ENCODE results near the gene BCL7A.
A peak's percentile ranks its signal among the peaks of the same experiment; 100 is the strongest.
"Not testable (repeated sequence)": the region's sequence is repeated elsewhere in the genome, so short reads cannot be mapped to it uniquely, and the experiment has no call there.

BCL7A gene

DNA sequence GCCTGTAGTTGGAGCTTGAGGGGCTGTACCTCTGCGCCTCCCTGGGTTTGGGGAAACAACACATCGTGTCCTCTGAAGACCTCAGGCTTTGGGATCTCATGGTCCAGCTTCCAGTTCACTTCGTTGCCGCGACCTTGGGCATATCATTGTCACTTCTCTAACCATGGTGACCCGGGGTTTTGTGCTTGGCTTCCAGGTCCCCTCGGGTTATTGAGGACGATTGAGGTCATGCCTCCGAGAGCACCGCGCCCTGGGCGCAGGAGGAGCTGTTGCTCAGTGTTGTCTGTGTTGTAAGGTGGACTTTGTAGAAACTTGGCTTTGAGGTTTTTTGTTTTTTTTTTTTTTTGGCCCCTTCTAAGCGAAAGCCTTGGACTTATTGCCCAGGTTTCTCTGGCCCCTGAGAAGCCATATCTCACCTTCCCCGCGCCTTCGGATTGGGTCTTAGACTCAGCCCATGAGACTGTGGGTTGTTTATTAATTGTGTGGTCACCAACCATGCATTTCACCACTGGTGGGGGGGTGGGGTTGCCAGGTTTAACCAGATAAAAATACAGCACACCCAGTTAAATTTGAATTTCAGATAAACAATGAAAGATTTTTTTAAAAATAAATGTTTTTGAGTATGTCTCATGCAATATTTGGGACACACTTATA, 2.6 kb downstream of the BCL7A start:
- no peak for DNase-seq (ENCODE audit: low read depth, low spot score)

DNA sequence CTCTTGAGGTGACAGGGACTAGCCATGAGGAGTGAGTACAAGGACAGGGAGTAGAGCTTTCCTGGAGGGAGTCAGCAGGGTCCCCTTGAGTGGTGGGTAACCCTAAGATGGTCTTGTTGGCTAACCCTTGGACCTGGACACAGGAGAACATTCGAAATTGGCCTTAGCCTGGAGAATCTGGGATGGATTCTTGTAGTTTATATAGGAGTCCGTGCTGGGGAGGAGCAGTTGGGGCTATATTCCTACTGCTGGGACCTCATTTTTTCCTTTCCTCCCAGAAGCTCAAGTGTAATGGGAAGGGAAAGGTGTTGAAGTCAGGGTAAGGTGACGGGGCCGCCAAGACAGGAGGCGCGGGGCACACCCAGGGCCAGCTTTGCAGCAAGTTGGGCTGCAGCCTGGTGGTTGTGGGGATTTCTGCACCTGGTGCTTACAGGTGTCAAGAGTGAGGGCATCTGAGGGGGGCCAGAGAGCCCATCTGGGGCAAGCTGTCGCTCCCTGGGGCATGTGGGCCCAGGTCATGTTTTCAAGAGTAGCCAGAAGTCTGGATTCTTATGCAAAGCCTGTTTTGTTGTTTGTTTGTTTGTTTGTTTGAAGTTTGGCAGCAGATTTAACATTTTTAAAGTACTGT, 5.1 kb downstream of the BCL7A start:
- no peak for DNase-seq (ENCODE audit: low read depth, low spot score)

DNA sequence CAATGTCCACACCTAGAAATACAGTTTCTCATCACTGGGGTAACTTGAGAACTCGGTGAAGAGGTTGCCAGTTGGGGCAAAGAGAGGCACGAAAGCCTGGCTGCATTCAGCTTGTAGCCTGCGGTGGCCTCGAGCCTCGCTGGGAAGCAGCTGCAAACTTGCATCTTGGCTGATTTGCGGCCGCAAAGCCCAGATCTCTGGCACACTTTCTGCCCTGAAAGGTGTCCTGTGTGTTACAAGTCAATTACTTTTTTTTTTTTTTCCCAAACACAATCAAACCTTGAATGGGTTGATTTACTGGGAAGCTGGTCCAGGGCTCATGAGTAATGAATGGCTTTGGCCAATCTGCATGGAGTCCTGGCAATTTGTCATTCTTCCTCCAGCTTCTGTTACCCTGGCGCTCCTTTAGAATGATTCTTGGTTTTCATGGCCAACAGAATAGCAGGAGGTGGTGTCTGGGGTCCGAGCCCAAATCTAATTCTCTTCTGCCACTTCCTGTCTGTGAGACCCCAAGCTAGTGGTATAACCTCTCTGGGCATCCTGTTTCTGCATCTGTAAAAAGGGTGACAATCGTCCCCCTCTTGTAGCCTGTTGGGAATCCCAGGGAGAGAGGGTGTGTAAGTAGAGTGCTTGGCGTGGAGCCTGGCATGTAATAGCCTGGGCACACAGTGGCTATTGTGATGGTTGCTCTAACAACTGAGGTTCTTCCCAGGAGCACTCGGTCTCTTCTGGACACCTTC, 6.7 kb downstream of the BCL7A start:
- DNase-seq (ENCODE audit: low read depth, low spot score), result no peak

DNA sequence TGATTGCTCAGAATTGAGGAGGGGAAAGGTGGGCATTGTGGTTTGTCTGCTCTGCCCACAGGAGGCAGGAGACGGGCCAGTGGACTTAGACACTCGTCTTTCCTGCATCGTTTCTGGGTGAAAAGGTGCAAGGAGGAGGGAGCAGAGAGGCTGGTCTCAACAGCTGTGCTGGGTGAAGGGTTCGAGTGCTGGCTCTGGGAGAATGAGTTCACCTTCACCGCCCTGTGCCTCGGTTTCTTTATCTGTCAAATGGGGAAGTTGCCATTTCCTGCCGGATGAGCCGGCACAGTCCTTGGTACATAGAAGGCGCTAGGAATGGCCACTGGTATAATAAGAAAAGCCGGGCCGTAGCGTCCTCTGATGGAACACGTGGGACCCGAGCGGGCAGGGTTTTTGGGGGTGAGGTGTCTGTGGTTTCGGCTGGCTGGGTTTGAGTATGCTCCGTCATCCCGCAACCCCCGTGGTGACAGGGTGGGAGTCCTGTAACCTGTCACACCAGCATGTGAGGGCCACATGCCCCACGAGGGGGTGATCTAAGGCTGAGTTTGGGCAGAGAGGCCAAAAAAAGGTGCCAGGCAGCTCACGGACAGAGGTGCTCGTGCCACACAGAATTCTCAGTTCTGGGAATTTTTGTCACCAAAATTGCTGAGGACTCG, 7.3 kb downstream of the BCL7A start:
- DNase-seq (ENCODE audit: low read depth, low spot score), result no peak

DNA sequence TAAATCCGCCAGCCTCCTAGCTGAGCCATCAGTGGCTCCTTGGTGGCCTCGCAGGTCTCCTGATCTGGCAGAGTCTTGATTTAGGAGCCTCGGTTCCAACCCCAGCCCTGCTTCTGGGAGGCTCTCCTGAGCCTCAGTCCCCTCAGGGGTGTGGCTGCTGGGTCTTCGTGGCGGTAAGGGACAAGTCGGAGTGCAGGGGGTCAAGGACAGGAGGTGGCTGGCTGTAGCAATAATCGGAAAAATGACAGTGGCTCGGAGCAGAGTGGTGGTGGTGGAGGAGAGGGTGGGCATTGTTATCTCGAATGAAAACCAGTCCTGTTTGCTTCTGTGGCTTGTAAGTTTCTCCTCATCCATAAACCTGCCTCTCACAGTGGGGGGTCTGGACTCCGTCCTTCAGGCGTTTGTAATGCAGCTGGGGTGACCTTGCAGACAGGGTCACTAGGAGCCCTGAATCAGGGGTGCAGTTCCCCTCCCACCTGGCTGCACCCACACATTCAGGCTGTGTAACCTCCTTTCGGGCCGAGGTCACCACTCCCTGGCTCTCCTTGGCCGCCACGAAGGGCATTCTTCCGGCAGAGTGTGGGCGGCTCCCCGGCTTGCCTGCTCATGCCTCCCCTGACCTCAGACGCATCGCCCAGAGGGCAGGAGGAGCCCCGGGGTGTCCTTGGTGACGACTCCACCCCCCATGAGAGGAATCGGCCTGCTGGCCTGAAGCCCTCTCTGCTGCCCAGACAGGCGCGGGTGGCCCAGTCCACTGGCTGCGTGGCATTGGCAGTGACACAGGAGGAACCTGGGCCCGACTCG, 8.1 kb downstream of the BCL7A start:
- no peak for DNase-seq (ENCODE audit: low read depth, low spot score)

DNA sequence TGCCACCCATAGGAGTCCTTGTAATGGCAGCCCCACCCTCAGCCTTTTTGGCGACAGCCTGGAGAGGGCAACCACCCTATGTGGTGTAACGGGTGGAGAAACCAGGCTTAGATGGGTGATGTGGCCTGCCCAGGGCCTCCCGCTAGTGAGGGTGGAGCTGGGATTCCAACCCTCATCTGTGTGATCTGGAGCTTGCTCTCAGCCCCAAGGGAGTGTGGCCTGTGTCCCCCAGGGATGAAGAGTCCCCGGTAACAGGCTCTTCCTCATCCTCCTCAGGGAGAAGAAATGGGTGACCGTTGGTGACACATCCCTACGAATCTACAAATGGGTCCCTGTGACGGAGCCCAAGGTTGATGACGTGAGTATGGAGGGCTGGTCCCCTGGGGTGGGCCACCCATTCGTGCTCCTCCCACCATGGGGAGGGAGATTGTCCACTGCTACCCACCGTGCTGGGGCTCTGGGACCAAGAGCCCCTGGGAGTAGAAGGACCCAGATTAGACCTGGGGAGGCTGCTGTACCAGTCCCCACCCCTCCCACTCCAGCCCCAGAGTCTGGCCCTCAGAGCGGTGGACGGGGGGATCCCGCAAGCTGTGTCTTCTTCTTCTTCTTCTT, 8.8 kb downstream of the BCL7A start:
- DNase-seq (ENCODE audit: low read depth, low spot score), result no peak

DNA sequence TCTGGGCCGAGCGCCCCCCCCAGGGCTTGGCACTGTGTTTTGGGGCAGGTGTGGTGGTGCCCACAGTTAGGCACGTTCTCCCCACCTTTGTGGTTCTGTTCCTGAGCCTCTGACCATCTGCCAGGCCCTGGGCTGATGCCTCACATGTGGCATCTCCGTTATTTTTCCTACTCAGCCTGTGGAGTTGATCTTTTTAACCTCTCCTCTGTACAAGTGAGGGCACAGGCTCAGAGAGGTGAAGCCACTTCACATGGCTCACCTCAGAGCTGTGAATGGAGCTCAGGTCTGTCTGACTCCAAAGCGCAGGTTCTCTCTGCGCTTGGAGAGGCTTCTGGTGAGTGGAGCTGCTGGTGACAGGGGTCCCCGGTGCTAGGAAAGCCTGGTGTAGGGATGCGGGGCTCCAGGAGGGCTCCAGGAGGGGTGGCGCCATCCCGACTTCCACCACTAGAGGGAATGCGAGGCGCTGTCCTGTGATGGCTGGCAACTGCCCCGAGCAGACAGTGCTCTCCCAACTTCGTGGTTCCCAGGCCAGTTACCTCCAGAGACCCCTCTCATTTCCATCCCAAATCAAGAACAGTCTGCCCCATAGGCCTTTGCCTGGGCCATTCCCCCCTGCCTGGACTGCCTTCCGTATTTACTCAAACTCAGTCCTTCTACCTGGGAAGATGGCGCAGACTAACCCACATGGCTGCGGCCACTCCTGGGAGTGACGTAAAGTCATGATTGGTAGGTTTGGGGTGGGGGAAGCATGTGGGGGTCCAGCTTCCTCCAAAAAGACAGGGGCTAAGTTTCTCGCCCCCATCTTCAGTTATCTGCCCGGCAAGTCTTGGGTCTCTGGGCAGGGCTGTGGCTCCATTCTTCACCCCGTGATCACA, 9.9 kb downstream of the BCL7A start:
- peak; percentile 10 for DNase-seq (ENCODE audit: low read depth, low spot score)

DNA sequence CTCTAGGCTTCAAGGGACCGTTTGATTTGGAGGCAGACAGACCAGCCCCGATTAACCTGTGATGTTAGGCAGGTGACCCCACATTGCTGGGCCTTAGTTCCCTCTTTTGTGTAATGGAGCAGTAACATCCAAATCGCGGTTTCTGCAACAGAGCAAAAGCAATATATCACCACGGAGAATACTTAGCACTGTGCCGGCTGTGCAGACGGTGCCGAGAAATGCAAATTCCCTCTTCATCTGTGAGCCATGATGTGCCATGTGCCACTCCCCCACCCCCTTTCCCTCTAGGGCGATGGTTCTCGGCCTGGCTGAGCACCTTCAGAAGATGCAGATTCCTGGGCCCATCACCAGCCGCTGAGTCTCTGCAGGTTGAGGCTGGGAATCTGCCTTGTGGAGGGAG, 10.9 kb downstream of the BCL7A start:
- DNase-seq (ENCODE audit: low read depth, low spot score), result no peak

DNA sequence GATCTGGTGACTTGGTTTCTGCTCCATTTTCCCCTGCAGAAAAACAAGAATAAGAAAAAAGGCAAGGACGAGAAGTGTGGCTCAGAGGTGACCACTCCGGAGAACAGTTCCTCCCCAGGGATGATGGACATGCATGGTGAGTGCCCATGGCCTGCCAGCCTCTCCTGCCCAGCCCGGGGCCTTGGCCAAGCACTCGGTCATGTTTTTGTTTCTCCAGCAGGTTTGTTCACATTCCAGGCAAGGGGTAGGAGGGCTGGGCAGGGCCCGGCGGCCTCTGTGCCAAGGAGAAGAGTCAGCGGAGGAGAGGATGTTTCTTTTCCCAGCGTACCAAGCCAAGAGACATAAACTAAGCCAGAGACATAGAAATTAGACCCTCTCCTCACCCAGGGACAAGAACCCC, 13.6 kb downstream of the BCL7A start:
- no peak for DNase-seq (ENCODE audit: low read depth, low spot score)

DNA sequence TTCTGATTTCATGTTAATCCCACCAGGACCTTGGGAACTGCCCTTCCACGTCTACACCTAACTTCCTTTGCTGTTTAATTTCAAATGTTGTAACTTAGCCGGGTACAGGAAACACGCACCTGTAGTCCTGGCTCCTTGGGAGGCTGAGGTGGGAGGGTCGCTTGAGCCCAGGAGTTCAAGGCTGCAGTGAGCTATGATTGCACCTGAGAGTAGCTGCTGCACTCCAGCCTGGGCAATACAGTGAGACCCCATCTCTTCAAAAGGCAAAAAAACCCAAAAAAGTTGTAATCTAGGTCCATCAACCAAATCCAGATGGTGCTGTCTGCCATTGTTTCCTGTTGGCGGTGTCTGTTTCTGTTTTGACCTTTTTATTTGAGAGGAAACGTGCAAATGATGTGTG, 14.5 kb downstream of the BCL7A start:
- DNase-seq (ENCODE audit: low read depth, low spot score), result no peak

DNA sequence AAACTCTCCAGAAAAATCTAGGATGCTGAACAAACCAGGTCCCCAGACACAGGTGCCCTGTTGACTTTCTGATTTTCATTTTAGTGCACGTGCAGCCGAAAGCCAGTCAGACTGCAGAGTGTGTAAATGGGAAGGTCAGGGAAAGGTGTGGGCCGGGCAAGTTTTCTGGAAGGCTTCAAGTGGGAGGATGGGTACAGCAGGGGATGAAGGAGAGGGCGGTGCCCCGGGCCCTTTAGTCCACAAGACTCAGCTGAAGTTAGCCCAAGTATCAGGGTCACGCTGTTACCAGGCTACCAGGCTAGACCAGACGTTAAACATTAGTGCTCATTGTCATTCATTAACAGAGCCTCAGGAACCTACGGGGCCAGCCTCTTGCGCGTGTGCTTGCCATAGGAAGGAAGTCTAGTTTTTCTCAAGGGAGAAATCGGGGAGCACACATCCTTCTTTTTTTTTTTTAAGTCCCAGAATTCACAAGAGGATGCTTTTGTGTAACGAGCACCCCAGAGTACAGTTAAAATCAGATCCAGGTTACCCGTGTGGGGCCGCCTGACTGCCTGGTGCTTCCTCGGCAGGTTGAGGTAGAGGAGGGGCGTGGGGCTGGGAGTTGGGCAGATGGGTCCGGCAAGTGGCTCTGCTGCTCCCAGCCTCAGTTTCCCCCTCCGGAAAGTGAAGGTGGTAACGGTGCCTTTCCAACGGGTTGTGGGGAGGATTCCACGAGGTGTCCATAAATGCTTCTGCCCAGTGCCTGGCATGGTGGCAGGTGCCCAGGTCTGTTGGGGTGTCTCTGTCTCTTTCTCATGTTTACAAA, 19.1 kb downstream of the BCL7A start:
- DNase-seq (ENCODE audit: low read depth, low spot score), result no peak

DNA sequence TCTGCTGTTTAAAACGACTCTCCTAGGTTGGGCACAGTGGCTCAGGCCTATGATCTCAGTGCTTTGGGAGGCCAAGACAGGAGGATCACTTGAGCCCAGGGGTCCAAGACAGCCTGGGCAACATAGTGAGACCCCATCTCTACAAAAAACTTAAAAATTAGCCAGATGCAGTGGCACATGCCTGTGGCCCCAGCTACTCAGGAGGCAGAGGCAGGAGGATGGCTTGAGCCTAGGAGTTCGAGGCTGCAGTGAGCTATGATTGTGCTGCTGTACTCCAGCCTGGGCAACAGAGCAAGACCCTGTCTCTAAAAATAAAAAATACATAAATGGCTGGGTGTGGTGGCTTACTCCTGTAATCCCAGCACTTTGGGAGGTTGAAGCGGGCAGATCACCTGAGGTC, 19.8 kb downstream of the BCL7A start:
- DNase-seq (ENCODE audit: low read depth, low spot score), result not testable (repeated sequence)

DNA sequence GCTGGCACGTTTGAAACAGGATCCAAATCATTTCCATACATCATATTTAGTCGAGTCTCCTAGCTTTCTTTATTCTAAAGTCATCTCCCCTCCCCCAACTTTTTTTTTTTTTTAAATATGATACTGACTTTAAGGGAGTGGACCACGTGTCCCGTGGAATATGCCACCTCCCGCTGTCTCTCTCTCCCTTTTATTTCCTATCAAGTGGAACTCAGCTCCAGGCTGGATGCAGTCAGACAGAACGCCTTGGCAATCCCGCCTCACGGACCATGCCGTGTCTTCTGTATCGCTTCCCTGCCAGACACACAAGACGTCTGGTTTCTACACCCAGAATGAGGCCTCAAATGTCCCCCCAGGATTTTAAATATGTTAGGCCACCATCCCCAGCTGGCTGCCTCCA, 21.2 kb downstream of the BCL7A start:
- DNase-seq (ENCODE audit: low read depth, low spot score), result no peak

DNA sequence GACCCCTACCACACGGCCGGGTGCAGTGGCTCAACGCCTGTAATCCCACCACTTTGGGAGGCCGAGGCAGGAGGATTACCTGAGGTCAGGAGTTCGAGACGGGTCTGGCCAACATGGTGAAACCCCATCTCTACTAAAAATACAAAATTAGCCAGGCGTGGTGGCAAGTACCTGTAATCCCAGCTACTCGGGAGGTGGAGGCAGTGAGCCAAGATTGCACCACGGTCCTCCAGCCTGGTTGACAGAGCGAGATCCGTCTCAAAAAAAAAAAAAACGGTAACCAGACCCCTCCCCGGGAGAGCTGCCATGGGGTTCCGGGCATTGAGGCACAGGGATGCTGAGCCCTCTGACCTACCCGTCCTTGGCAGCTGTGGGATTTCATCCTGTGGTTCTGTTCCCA, 21.8 kb downstream of the BCL7A start:
- DNase-seq (ENCODE audit: low read depth, low spot score), result no peak

DNA sequence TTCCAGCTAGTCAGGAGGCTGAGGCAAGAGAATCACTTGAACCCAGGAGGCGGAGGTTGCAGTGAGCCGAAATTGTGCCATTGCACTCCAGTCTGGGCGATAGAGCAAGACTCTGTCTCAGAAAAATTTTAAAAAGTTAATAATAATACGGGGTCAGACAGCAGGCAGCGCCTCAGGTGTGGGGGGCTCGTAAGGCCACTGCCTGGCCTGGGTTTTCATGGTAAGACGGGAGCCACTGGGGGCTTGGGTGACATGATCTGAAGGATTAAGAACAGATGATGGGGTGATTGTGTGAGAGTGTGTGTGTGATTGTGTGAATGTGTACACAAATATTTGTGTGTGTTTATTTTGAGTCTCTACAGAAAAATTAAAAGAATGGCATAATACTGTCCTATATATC, 23.6 kb downstream of the BCL7A start:
- DNase-seq (ENCODE audit: low read depth, low spot score), result no peak

DNA sequence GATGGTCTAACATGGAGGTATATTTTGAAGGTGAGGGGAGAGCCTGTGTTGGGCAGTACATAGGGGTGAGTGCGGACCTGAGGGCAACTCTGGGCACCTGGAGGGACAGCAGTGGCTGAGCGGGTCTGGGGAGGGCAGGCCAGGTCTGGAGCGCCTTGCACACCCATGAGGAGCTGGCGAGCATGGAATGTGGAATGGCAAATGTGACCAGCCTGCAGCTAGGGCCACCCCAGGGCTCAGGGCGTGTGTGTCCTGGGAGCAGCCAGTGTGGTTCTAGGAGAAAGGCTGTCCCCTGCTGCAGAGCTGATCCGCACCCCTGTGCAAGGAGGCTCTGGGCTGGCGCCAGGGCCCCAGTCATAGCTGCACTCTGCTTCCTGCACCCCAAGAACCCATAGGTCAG, 24.5 kb downstream of the BCL7A start:
- no peak for DNase-seq (ENCODE audit: low read depth, low spot score)

DNA sequence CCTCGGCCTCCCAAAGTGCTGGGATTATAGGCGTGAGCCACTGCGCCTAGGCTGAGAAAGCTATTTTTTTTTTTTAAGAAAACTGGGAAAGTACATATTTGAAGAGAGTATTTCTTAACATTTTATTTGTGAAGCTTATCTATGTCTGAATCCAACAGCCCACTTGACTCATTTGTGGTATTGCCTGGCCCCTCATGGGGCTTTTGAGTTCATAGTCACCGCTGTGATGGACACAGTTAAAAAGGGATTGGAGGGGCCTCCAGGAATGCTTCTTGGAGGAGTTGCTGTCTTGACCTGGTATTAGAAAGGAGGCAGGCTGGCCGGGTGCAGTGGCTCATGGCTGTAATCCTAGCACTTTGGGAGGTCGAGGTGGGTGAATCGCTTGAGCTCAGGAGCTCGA, 26.5 kb downstream of the BCL7A start:
- DNase-seq (ENCODE audit: low read depth, low spot score), result no peak

DNA sequence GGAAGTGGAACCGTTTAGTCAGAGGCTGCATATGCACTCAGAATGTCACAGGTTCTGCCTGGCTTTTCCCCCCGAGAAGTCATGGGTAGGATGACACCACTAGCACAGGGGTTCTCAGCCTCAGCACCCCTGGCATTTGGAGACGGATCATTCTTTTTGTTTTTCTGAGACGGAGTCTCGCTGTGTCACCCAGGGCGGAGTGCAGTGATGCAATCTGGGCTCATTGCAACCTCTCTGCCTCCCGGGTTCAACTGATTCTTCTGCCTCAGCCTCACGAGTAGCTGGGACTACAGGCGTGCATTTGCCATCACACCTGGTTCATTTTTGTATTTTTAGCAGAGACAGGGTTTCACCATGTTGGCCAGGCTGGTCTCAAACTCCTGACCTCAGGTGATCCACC, 28.1 kb downstream of the BCL7A start:
- no peak for DNase-seq (ENCODE audit: low read depth, low spot score)

DNA sequence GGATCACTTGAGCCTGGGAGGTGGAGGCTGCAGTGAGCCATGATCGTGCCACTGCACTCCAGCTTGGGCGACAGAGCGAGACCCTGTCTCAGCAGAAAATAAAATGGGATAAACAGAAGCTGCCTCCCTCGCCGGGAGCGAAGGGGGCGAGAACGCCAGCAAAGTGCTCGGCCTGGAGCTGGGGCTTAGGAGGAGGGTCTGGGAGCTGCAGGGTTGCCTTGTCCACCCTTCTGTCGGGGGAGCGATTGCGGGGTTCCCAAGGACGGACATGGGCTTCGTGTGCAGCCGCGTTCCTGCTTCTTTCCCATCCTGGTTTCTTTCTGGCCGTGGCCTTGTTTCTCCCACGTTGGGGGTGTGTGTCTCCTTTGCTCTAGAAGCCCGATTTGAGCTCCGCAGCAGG, 29.0 kb downstream of the BCL7A start:
- no peak for DNase-seq (ENCODE audit: low read depth, low spot score)
